ENCODE results near the gene TJP1. TPM values are rescaled to one million over a fixed set of nuclear protein-coding genes. Genes with fewer than 3 reads are reported as not detected.

The TJP1 gene
- total RNA-seq, 1 experiment from 2014 or later = 59.2 TPM

DNA sequence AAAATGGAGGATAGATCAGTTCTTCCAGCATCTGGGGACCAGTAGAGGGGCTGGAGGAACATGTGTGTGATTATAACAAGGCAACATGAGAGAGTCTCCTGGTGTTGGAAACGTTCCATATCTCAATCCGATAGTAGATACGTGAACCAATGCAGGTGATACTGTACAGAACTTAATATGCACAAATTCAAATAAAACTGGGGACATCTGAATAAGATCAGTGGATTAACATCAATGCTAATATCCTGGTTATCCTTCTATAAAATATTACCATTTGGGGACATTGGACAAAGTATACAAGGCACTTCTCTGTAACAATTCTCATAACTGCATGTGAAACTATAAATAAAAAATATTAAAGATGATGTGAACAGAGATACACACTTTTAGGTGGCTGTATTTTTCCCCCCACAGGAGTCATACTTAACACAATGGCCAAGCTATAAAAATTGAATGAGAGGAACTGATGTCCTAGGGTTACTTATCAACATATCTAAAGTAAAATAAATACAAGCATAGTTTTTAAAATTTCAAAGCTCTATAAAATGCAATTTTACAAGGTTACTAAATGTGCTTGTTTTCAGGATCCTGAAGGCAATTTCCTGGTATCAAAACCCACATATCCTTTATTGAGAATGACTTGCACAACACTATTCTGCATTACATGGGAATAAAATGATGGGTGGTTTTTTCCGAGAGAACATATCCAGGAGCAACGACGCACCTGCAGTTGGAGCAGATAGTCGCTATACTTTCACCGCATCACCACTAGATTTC, 31.1 kb upstream of the TJP1 start:
- Histone ChIP-seq H3K4me3 (no peak overlapping the region), H3K9me3 (replicated peaks) (no peaks in the 10 kb centered on the region), H3K4me1 (no peaks in the 10 kb centered on the region), H3K27ac (no peak overlapping the region), H3K27me3 (no peaks in the 10 kb centered on the region), H3K36me3 (no peaks in the 10 kb centered on the region)
- DNase-seq = no peak

DNA sequence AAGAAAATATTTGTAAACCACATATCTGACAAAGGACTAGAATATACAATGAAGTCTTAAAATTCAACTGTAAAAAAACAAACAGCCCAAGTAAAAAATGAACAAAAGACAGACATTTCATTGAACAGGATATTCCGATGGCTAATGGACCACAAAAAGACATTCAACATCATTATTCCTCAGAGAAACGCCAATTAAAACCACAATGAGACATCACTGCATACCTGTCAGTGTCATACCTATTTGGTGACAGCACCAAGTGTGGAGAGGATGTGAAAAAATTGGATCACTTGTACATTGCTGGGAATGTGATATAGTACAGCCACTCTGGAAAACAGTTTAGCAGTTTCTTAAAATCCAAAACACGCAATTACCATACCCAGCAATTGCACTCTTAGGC, 29.9 kb upstream of the TJP1 start:
- no peak for DNase-seq
- Histone ChIP-seq H3K9me3 (replicated peaks) (no peaks in the 10 kb centered on the region), H3K4me3 (no peak overlapping the region), H3K27me3 (no peaks in the 10 kb centered on the region), H3K36me3 (no peaks in the 10 kb centered on the region), H3K27ac (no peak overlapping the region), H3K4me1 (no peaks in the 10 kb centered on the region)

DNA sequence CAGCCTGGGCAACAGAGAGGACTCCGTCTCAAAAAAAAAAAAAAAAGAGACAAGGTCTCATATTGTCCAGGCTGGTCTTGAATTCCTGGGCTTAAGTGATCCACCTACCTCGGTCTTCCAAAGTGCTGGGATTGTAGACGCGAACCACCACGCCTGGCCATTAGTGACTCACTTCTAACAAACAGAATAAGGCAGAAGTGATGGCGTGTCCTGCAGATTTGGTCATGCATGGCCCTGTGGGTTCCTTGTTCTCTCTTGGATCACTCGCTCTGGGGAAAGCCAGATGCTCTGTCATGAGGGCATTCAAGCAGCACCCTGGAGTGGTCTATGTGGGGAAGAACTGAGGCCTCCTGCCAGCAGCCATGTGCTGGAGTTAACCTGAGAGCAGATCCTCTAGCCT, 27.4 kb upstream of the TJP1 start:
- Histone ChIP-seq H3K27ac (no peak overlapping the region), H3K4me1 (peaks cover 5% of the 10 kb centered on the region; the same call in 1 of the 2 replicates)
- no peak for DNase-seq

DNA sequence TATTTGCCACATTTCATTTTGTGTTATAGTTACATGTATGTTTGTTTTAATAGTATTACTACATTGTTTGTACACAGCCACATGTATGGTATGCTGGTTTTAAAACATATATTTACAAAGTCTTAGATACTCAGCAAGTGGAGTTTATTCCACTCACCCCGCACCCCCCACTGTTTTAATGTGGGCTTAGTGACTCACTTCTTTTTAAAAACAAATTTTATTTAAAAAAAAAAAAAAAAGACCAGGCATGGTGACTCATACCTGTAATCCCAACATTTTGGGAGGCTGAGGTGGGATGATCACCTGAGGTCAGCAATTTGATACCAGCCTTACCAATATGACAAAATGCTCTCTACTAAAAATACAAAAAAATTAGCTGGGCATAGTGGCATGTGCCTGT, 26.9 kb upstream of the TJP1 start:
- H3K27me3 ChIP-seq = no peaks in the 10 kb centered on the region
- H3K9me3 ChIP-seq (replicated peaks) = no peaks in the 10 kb centered on the region
- no peak overlapping the region for H3K27ac ChIP-seq
- DNase-seq = no peak
- H3K36me3 ChIP-seq = no peaks in the 10 kb centered on the region
- no peak overlapping the region for H3K4me3 ChIP-seq
- H3K4me1 ChIP-seq = peaks cover 6% of the 10 kb centered on the region; the same call in 1 of the 2 replicates

More for the DNA sequence above, 27.4 kb upstream of the TJP1 start:
- Histone ChIP-seq H3K4me3 (no peak overlapping the region), H3K36me3 (no peaks in the 10 kb centered on the region), H3K9me3 (replicated peaks) (no peaks in the 10 kb centered on the region), H3K27me3 (no peaks in the 10 kb centered on the region)

DNA sequence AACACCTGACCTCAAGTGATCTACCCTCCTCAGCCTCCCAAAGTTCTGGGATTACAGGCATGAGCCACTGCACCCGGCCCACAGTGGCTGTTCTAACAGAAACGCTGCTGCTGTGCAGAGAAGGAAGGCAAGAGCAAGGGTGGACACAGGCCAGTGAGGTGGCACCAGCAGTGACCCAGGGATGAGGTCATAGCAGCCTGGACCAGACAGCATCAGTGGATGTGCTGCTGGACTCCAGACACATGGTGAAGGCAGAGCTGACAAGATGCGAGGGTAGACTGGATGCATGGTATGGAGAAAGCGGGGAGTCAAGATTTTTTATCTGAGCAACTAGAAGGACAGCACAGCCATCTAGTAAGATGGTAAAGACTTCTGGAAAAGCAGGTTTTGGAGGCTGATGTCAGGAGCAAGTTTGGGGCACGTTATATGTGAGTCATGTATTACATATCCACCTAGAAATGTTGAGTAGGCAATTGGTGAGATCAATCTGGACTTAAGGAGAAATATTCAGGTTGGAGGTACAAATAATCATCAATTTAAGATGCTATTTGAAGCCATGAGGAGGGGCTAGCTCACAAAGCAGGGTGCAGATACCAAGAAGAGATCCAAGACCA, 22.1 kb upstream of the TJP1 start:
- no peak for DNase-seq
- no peaks in the 10 kb centered on the region for H3K27me3 ChIP-seq
- no peak overlapping the region for H3K4me3 ChIP-seq
- no peaks in the 10 kb centered on the region for H3K36me3 ChIP-seq
- H3K27ac ChIP-seq = no peak overlapping the region
- peaks cover 10% of the 10 kb centered on the region for H3K4me1 ChIP-seq
- H3K9me3 ChIP-seq (replicated peaks) = no peaks in the 10 kb centered on the region

DNA sequence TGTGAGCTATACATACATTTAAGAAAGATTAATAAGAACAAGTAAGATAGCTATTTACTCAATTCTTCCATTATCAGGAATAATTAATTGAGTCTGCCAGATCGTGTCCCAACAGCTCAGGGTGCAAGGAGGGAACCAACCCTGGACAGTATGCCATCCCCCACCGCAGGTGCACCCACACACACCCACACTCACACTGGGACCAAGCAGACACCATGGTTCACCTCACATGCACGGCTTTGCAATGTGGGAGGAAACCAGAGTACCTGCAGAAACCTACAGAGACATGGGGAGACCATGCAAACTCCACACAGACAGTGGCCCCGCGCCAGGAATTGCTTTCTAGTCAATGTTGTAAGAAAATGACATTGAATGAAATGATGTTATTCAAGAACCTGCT, 20.0 kb upstream of the TJP1 start:
- H3K27ac ChIP-seq = no peak overlapping the region
- H3K4me3 ChIP-seq = no peak overlapping the region
- no peaks in the 10 kb centered on the region for H3K27me3 ChIP-seq
- H3K4me1 ChIP-seq = peaks cover 10% of the 10 kb centered on the region
- no peak for DNase-seq
- no peaks in the 10 kb centered on the region for H3K9me3 ChIP-seq (replicated peaks)
- H3K36me3 ChIP-seq = no peaks in the 10 kb centered on the region

DNA sequence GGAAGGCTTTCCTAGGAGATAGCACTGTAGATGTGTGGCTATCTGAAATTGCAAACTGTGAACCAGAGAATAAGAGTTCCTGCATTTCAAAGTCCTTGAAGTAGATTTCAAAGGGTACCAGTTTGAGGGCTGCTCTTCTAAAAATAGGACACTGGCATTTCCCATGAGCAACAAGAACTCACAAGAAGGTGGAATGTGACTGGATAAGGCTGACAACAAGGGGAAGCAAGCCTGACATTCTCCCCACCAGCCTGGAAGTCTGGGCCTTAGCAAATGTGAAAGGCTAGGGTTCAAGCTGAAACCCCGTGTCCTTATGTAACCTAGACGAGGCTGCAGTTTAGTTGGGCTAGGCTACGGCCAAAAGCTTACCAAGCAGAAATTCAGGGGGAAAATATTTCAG, 18.7 kb upstream of the TJP1 start:
- Histone ChIP-seq H3K36me3 (no peaks in the 10 kb centered on the region), H3K27me3 (no peaks in the 10 kb centered on the region), H3K4me1 (peaks cover 10% of the 10 kb centered on the region), H3K27ac (no peak overlapping the region), H3K9me3 (replicated peaks) (no peaks in the 10 kb centered on the region), H3K4me3 (no peak overlapping the region)
- no peak for DNase-seq

DNA sequence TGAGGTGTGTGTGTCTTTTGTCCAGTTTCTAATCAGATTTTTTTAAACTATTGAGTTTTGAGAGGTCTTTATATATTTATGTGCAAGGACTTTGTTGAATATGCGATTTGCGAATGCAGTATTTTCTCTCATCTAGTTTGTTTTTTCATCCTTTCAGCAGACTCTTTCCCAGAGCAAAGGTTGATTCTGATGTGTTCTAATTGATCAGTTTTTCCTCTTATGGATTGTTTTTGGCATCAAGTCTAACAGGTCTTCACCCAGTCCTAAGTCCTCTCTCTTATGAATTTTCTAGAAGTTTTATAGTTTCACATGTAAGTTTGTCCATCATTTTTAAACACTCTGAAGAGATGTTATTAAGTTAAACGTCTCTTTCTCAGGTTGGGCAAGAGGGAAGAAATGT, 17.8 kb upstream of the TJP1 start:
- H3K27ac ChIP-seq = no peak overlapping the region
- H3K9me3 ChIP-seq (replicated peaks) = no peaks in the 10 kb centered on the region
- H3K4me3 ChIP-seq = no peak overlapping the region
- H3K4me1 ChIP-seq = peaks cover 8% of the 10 kb centered on the region
- H3K27me3 ChIP-seq = no peaks in the 10 kb centered on the region
- no peak for DNase-seq
- H3K36me3 ChIP-seq = no peaks in the 10 kb centered on the region

DNA sequence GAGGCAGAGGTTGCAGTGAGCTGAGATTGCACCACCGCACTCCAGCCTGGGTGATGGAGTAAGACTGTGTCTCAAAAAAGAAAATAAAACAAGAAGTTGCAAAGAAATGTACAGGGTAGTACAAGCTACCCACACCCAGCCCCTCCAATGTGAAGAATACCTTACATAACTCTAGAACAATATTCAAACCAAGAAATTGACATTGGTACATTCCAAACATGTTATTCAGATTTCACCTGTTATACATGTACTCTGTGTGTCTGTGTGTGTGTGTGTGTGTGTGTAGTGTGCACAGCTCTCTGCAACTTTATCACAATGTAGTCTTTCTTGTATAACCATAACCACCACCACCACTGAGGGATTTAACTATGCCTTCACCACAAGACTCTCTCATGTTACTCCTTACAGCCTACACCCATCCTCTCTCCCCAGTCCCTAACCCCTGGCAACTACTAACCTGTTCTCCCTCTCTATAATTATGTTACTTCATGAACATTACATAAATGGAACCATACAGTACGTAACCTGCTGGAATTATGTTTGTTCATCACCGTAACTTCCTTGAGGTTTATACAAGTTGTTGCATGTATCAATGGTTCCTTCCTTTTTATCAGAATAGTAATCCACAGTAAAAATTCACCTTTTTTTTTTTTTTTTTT, 16.2 kb upstream of the TJP1 start:
- no peaks in the 10 kb centered on the region for H3K27me3 ChIP-seq
- H3K4me3 ChIP-seq = no peak overlapping the region
- no peak overlapping the region for H3K27ac ChIP-seq
- no peaks in the 10 kb centered on the region for H3K4me1 ChIP-seq
- H3K36me3 ChIP-seq = no peaks in the 10 kb centered on the region
- no peaks in the 10 kb centered on the region for H3K9me3 ChIP-seq (replicated peaks)
- DNase-seq = no peak

DNA sequence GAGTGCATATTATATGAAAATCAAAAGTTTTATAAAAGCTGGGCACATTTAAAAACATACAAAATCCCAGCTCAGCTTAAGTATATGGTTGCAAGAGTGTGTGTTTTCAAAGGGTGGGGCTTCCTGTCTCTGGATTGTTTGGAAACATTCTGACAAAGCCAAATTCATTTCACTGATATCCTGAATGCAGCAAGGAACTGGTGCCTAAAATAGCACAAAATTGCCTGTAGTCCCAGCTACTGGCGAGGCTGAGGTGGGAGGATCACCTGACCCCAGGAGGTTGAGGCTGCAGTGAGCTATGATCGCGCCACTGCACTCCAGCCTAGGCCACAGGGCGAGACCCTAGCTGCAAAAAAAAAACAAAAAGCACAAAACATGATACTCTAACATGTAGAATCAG, 13.0 kb upstream of the TJP1 start:
- Histone ChIP-seq H3K4me1 (no peaks in the 10 kb centered on the region), H3K27me3 (no peaks in the 10 kb centered on the region), H3K4me3 (no peak overlapping the region), H3K27ac (no peak overlapping the region), H3K36me3 (no peaks in the 10 kb centered on the region), H3K9me3 (replicated peaks) (0 out of 2 replicates have a peak, but pooled peaks cover 3% of the 10 kb centered on the region)
- DNase-seq = no peak

DNA sequence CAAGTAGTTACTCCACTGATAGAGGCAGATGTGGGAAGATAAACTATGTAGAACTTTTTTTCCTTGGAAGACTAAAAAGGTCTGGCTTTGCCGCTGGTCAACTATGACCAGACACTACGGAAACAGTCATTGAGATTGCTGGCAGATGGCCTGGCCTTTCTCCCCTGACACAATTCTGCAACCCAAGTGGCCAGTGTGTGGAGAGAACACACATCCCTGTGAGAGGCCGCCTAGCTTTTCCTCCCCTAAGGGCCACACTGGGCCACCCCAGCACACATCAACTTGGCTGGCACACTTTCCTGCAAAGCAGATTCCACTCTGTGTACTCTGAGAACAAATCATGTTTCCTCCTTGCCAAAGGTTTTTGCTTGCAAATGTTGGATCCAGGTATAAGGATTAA, 10.4 kb upstream of the TJP1 start:
- no peak for DNase-seq
- Histone ChIP-seq H3K9me3 (replicated peaks) (0 out of 2 replicates have a peak, but pooled peaks cover 3% of the 10 kb centered on the region), H3K27me3 (no peaks in the 10 kb centered on the region), H3K36me3 (no peaks in the 10 kb centered on the region), H3K4me3 (no peak overlapping the region), H3K27ac (no peak overlapping the region), H3K4me1 (no peaks in the 10 kb centered on the region)

DNA sequence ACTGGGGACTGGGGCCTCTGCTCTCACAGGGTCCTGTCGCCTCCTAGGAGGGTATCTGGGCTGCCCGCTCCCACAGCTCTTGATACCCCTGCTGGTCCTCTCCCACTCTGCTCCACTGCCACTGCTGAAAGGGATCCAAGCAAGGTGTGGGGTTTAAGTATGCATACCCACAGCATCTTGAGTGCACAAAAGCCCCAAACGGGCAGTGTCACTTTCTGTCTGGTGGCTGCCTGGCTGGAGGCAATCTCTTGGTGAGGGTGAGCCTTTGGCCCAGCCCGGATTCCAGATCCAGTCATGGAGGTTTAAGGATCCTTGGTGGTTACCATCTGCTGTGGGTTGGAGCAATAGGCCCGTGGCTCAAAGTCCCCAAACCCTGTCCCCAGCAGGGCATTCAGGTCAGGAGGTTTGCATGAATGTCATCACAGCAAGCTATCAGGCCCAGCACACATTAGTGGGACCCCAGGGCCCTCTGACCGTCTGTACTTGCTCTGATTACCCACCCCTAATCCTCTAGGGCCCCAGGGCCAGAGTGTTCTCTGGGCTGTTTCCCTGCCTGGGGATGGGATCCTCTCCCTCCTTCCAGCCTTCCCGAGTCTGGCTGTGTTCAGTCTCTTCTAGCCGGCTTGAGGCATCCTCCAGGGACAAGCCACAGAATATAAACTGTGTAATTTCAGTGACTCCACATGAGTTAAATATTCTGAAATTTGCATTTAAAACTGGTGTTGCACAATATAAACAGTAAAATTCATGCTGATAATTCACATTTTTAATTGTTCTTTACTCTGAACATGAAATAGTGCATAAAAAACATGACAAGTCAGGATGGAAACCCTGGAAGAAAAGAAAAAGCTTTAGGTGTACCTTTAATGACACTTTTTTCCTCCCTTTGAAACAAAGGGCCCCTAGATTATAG, 4.9 kb upstream of the TJP1 start:
- Histone ChIP-seq H3K27ac (no peak overlapping the region), H3K36me3 (no peaks in the 10 kb centered on the region), H3K9me3 (replicated peaks) (0 out of 2 replicates have a peak, but pooled peaks cover 3% of the 10 kb centered on the region), H3K4me1 (peaks cover 10% of the 10 kb centered on the region), H3K4me3 (no peak overlapping the region), H3K27me3 (no peaks in the 10 kb centered on the region)
- no peak for DNase-seq

DNA sequence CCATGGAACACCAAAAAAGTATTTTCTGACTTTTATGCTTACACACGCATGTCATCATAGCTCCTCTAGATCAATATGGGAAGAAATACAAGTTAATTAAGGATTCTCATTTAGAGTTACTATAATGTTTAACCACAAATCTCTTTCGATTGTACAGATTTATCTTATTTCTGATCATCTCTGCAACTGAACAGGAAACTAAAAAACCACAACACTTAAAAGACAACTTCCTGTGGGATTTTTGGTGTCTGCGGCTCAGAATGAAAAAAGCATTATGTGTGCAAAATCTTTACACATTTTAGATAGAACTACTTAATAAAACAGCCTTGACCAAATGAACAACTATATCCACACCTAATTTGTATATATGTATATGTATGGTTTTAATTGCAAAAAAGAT, 3.0 kb upstream of the TJP1 start:
- H3K27ac ChIP-seq = no peak overlapping the region
- peaks cover 10% of the 10 kb centered on the region for H3K4me1 ChIP-seq
- H3K4me3 ChIP-seq = no peak overlapping the region
- no peaks in the 10 kb centered on the region for H3K36me3 ChIP-seq
- H3K27me3 ChIP-seq = no peaks in the 10 kb centered on the region
- H3K9me3 ChIP-seq (replicated peaks) = no peaks in the 10 kb centered on the region
- peak in 1 of 2 experiments; percentile 19 for DNase-seq

DNA sequence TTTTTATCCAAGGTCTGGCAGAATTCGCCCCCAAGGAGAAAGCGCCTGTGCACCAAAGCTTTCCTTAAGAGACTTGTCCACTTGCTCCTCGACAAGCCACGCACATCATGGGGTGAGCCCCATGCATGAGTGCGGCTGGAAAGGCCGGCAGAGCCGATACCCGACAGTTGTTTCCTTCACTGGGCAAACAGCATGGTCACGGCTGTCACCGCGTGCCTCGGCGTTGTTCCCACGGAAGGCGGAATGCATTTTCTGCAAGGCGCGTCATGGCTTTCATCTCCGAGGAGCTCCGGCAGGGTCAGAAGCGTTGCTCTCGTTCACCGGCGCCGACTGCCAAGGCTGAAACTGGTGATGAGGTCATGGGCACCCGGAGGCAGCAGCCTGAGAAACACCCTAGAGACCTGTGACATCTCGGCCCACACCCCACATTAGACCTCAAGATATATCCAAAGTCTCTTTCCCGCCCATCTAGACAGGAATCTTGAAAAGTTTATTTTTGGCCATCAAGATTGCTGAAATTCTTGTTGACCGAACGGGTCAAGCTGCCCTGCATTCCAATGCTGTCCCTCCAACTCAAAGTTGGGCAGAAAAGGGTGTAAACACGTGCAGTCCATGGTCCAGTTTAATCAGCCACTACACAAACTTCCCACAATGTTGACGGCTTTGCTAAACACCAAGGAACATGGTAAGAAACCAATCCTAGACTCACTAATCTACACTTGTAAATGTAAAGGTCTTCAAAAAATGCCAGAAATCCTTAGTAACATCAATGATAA, 604 bp upstream of the TJP1 start:
- H3K27ac ChIP-seq = peak overlapping the region; percentile 79
- peak in 1 of 2 experiments; percentile 76 for DNase-seq

More for the DNA sequence above, 604 bp upstream of the TJP1 start:
- H3K4me1 ChIP-seq = peaks cover 10% of the 10 kb centered on the region
- no peaks in the 10 kb centered on the region for H3K27me3 ChIP-seq
- no peaks in the 10 kb centered on the region for H3K36me3 ChIP-seq
- H3K9me3 ChIP-seq (replicated peaks) = no peaks in the 10 kb centered on the region
- H3K4me3 ChIP-seq = peak overlapping the region; percentile 100
